IMR-90 (cell line): Measurements from ENCODE around the gene KCNAB1. TPM values are rescaled to one million over a fixed set of nuclear protein-coding genes. Genes with fewer than 3 reads are reported as not detected.

Source experiments
- ATAC-seq: fragments of 200-7000 bp; cut with Tn5 transposase; 2 replicates; pipeline ENCODE4 v1.9.1; 2020; ENCODE audit warnings: low read depth, mild to moderate bottlenecking, moderate library complexity
- BruUV-seq: library from RNA; stranded (reverse); fragments of 400-500 nt; replicated peaks from 2 replicates; lab custom pipeline; 2021; lab: Mats Ljungman, UMichigan
- CTCF ChIA-PET: fragments of 300-600 bp; formaldehyde crosslinking; extraction: SDS; loops from one replicate; lab custom pipeline; 2021; ENCODE audit warnings: antibody characterized with exemption; lab: Yijun Ruan, JAX
- POLR2A ChIA-PET: fragments of 300-600 bp; sonication (Branson Sonifier 250); formaldehyde crosslinking; loops from one replicate; lab custom pipeline; 2022; ENCODE audit warnings: antibody characterized with exemption; ENCODE audit not compliant: unreplicated experiment; lab: Charles Lee
- DNase-seq: peaks from one replicate; pipeline ENCODE4 v3.0.0; 2013
- H2AFZ ChIP-seq: replicated peaks from 2 replicates; pipeline ENCODE3; 2013; ENCODE audit warnings: low read length, mild to moderate bottlenecking; ENCODE audit not compliant: poor library complexity
- H2AK5ac ChIP-seq: 2 replicates; pipeline ENCODE4 v1.6.1; 2013; ENCODE audit warnings: low read depth, low read length, inconsistent platforms
- H2AK9ac ChIP-seq: replicated peaks from 2 replicates; pipeline ENCODE3; 2013; ENCODE audit warnings: mild to moderate bottlenecking, low read depth, low read length, moderate library complexity; ENCODE audit not compliant: poor library complexity
- H2BK120ac ChIP-seq: 2 replicates; pipeline ENCODE4 v1.6.1; 2013; ENCODE audit warnings: low read depth, low read length, inconsistent platforms
- H2BK15ac ChIP-seq: 3 replicates; pipeline ENCODE4 v1.6.1; 2013; ENCODE audit warnings: low read depth, low read length, inconsistent platforms
- H2BK20ac ChIP-seq: 2 replicates; pipeline ENCODE4 v1.6.1; 2013; ENCODE audit warnings: low read depth, mild to moderate bottlenecking, inconsistent platforms, low read length, moderate library complexity
- H2BK5ac ChIP-seq: 2 replicates; pipeline ENCODE4 v1.6.1; 2013; ENCODE audit warnings: mild to moderate bottlenecking, low read depth, low read length, inconsistent platforms; ENCODE audit not compliant: poor library complexity, severe bottlenecking
- H3K14ac ChIP-seq: replicated peaks from 2 replicates; pipeline ENCODE4 v1.6.1; 2013; ENCODE audit warnings: low read depth, low read length, inconsistent platforms
- H3K18ac ChIP-seq: 2 replicates; pipeline ENCODE4 v1.6.1; 2013; ENCODE audit warnings: low read depth, low read length, control low read depth
- H3K23ac ChIP-seq: 2 replicates; pipeline ENCODE4 v1.6.1; 2013; ENCODE audit warnings: low read depth, low read length, inconsistent platforms
- H3K27ac ChIP-seq: 2 replicates; pipeline ENCODE4 v1.5.1; 2013; ENCODE audit warnings: mild to moderate bottlenecking, control low read depth, low read length; ENCODE audit not compliant: insufficient read depth
- H3K27me3 ChIP-seq: 2 replicates; pipeline ENCODE4 v1.6.1; 2013; ENCODE audit warnings: low read length; ENCODE audit not compliant: control insufficient read depth, insufficient read depth
- H3K36me3 ChIP-seq: 2 replicates; pipeline ENCODE4 v1.6.1; 2013; ENCODE audit warnings: low read length, mixed read lengths; ENCODE audit not compliant: control insufficient read depth, insufficient read depth
- H3K4ac ChIP-seq: 2 replicates; pipeline ENCODE4 v1.6.1; 2013; ENCODE audit warnings: low read depth, low read length, inconsistent platforms
- H3K4me1 ChIP-seq: 2 replicates; pipeline ENCODE4 v1.6.1; 2013; ENCODE audit warnings: low read length, mixed read lengths; ENCODE audit not compliant: control insufficient read depth, insufficient read depth
- H3K4me2 ChIP-seq: 2 replicates; pipeline ENCODE4 v1.6.1; 2013; ENCODE audit warnings: low read depth, mild to moderate bottlenecking, control low read depth, low read length, moderate library complexity
- H3K4me3 ChIP-seq: 2 replicates; pipeline ENCODE4 v1.5.1; 2013; ENCODE audit warnings: low read depth, mild to moderate bottlenecking, control low read depth, low read length, moderate library complexity; ENCODE audit not compliant: insufficient read depth
- H3K56ac ChIP-seq: 2 replicates; pipeline ENCODE4 v1.6.1; 2013; ENCODE audit warnings: low read length, inconsistent platforms; ENCODE audit not compliant: insufficient read depth; ENCODE audit errors: extremely low read depth
- H3K79me1 ChIP-seq, 2 experiments: 2 replicates each; pipeline ENCODE4 v1.6.1; 2013; ENCODE audit warnings: low read length in 2 of 2, inconsistent platforms in 1 of 2, low read depth in 1 of 2
- H3K9ac ChIP-seq: 2 replicates; pipeline ENCODE4 v1.6.1; 2013; ENCODE audit warnings: low read depth, low read length, control low read depth
- H3K9me1 ChIP-seq: 2 replicates; pipeline ENCODE4 v1.6.1; 2013; ENCODE audit warnings: low read length, inconsistent platforms; ENCODE audit not compliant: insufficient read depth
- H3K9me3 ChIP-seq: 2 replicates; pipeline ENCODE4 v1.6.1; 2013; ENCODE audit warnings: low read length; ENCODE audit not compliant: control insufficient read depth, insufficient read depth
- H4K20me1 ChIP-seq: 2 replicates; pipeline ENCODE4 v1.6.1; 2013; ENCODE audit warnings: low read length, inconsistent platforms; ENCODE audit not compliant: insufficient read depth
- H4K5ac ChIP-seq: 2 replicates; pipeline ENCODE4 v1.6.1; 2013; ENCODE audit warnings: mild to moderate bottlenecking, low read depth, low read length, control low read depth
- H4K8ac ChIP-seq, 2 experiments: 2 replicates each; pipeline ENCODE4 v1.6.1; 2013; ENCODE audit warnings: low read depth in 2 of 2, low read length in 2 of 2, control low read depth in 1 of 2, inconsistent platforms in 1 of 2
- H4K91ac ChIP-seq: 2 replicates; pipeline ENCODE4 v1.6.1; 2013; ENCODE audit warnings: low read depth, low read length, inconsistent platforms; ENCODE audit not compliant: insufficient read depth
- FOS ChIP-seq: fragments of 150-350 bp; IDR thresholded peaks from 2 replicates; pipeline ENCODE4 v1.6.1; 2016; ENCODE audit warnings: low read depth, low read length
- MAZ ChIP-seq: IDR thresholded peaks from 2 replicates; pipeline ENCODE4 v1.6.1; 2012; ENCODE audit warnings: low read depth, mild to moderate bottlenecking, low read length, improper control_type of control experiment, moderate library complexity, borderline replicate concordance
- POLR2A ChIP-seq: IDR thresholded peaks from 2 replicates; pipeline ENCODE4 v1.6.1; 2012; ENCODE audit warnings: mild to moderate bottlenecking, low read depth, low read length
- RCOR1 ChIP-seq: IDR thresholded peaks from 2 replicates; pipeline ENCODE4 v1.6.1; 2012; ENCODE audit warnings: mild to moderate bottlenecking, low read length, improper control_type of control experiment; ENCODE audit not compliant: insufficient replicate concordance
- RFX5 ChIP-seq: IDR thresholded peaks from 2 replicates; pipeline ENCODE4 v1.8.0; 2012; ENCODE audit warnings: low read depth, mild to moderate bottlenecking, low read length, moderate library complexity
- WGBS, 2 experiments: methylation state at CpG; one replicate each; pipeline versions ENCODE4 v1.1.5 to v1.1.7; 2013; ENCODE audit warnings: missing lambda C conversion rate in 2 of 2; ENCODE audit not compliant: insufficient read length in 1 of 2; ENCODE audit errors: extremely low coverage in 2 of 2; 5-methylcytosine and 5-hydroxymethylcytosine counted together
- dilution Hi-C: fragments of 300-500 bp; cut with HindIII; formaldehyde crosslinking; loops from one replicate; pipeline ENCODE4 v1.14.3; 2018; ENCODE audit warnings: low sequenced_read_pairs; ENCODE audit not compliant: unreplicated experiment
- in situ Hi-C: fragments of 300-500 bp; cut with MboI; formaldehyde crosslinking; loops from 3 replicates; pipeline ENCODE4 v1.14.3; 2019; ENCODE audit warnings: low sequenced_read_pairs, inconsistent platforms, mixed read lengths
- intact Hi-C: fragments of 100-400 bp; cut with micrococcal nuclease; formaldehyde crosslinking; loops from 2 replicates; pipeline ENCODE4 v1.10.0; 2022
- polyA plus RNA-seq, 3 experiments: library from polyadenylated mRNA; depleted of rRNA; stranded (reverse); fragments of >200 nt; gene quantifications; 2 replicates each; pipeline ENCODE4 v1.2.3, GENCODE V29; 2012; ENCODE audit warnings: low replicate concordance in 1 of 3
- total RNA-seq: library from RNA; depleted of rRNA; stranded (reverse); fragments of >200 nt; gene quantifications from 2 replicates; pipeline ENCODE4 v1.2.3, GENCODE V29; 2012

Gene KCNAB1
- total and polyA plus RNA-seq, 2 of the 4 experiments (the other 2 are of a cell fraction) = under 0.01 to 0.07 TPM

DNA sequence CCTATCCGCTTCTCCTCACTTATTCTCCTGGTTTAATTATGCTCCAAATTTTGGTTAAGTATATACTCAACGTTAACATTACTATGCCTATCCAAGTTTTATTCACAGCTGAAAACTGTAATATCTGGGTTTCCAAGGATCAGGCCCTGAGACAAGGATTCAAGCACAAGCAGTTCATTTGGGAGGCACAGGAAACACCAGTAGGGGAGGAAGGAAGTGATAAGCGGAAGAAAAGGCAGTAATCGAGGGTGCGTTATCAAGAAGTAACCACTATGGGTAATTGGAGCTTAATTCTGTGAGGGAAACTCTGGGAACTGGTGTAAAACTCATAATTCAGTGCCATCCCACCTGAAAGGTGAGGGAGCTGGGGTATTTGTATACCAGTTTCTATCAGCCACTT lies 120.3 kb downstream of the KCNAB1 start:
- Histone ChIP-seq H4K20me1 (no peaks in the 10 kb centered on the region), H3K14ac (no peak overlapping the region), H2AK5ac (no peak overlapping the region), H3K79me1 (no peaks in the 10 kb centered on the region), H2BK120ac (no peak overlapping the region), H3K9me3 (no peaks in the 10 kb centered on the region), H3K4me3 (no peak overlapping the region), H4K91ac (no peak overlapping the region), H3K4me2 (no peak overlapping the region), H3K27ac (no peak overlapping the region), H3K9me1 (no peaks in the 10 kb centered on the region), H3K18ac (no peak overlapping the region), H3K27me3 (peaks cover 1% of the 10 kb centered on the region; the same call in 1 of the 2 replicates), H4K8ac (no peak overlapping the region), H2BK5ac (no peak overlapping the region), H2BK20ac (no peak overlapping the region), H3K36me3 (no peaks in the 10 kb centered on the region), H2AK9ac (no peak overlapping the region), H3K9ac (no peak overlapping the region), H2BK15ac (no peak overlapping the region), H3K4me1 (no peaks in the 10 kb centered on the region), H3K56ac (no peak overlapping the region), H3K4ac (no peak overlapping the region), H4K5ac (no peak overlapping the region), H3K23ac (no peak overlapping the region), H2AFZ (no peak overlapping the region)
- no TSS peak for BruUV-seq
- DNase-seq = no peak
- intact Hi-C loops = no loop called here
- TF ChIP-seq RFX5 (no peak), RCOR1 (no peak), MAZ (no peak), POLR2A (no peak), FOS (no peak)
- ATAC-seq = no peak
- POLR2A ChIA-PET = no interaction called here
- WGBS, 2 experiments = no CpG with 5 or more reads among the region's 5 CpGs
- in situ Hi-C loops = no loop called here
- dilution Hi-C loops = no loop called here
- CTCF ChIA-PET = no interaction called here
